Measurements from ENCODE around the gene SLC1A7.

DNA sequence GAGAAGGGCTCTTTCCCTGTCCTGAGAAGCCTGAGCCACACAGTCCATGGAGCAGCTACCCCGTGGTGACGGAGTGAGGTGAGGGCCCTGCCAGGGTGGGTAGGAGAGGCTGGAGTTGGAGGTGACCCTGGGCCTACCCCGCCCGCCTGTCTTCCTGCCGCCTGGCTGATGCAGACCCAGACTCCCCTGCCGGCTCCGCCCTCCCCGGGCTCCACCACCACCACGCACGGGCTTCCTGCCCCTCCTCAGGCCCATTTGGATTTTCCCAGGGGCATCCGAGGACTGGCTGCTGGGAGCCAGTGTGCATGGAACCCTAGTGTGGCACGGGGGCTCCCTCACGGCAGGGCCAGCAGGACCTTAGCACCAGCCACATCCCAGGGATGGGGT is 47.9 kb downstream of the SLC1A7 start:
- TF ChIP-seq TAF1 (IDR thresholded peaks at IDR 0.05; ENCODE audit: low read depth): no peak
- TF ChIP-seq USF1 (IDR thresholded peaks at IDR 0.05): no peak
- TF ChIP-seq YY1 (IDR thresholded peaks at IDR 0.05; ENCODE audit: low read depth): no peak
- TF ChIP-seq EP300 (IDR thresholded peaks at IDR 0.05; ENCODE audit: borderline replicate concordance): no peak
- no peak for TF ChIP-seq RAD21 (IDR thresholded peaks at IDR 0.05; ENCODE audit: low read depth)
- TF ChIP-seq TCF12 (IDR thresholded peaks at IDR 0.05; ENCODE audit: low read depth): no peak
- no peak for TF ChIP-seq TEAD4 (IDR thresholded peaks at IDR 0.05)
- TF ChIP-seq, protein P1, sequence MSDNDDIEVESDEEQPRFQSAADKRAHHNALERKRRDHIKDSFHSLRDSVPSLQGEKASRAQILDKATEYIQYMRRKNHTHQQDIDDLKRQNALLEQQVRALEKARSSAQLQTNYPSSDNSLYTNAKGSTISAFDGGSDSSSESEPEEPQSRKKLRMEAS (IDR thresholded peaks at IDR 0.05): no peak
- TF ChIP-seq FOXM1 (IDR thresholded peaks at IDR 0.05; ENCODE audit: borderline replicate concordance, low read depth): no peak
- TF ChIP-seq, protein P2, sequence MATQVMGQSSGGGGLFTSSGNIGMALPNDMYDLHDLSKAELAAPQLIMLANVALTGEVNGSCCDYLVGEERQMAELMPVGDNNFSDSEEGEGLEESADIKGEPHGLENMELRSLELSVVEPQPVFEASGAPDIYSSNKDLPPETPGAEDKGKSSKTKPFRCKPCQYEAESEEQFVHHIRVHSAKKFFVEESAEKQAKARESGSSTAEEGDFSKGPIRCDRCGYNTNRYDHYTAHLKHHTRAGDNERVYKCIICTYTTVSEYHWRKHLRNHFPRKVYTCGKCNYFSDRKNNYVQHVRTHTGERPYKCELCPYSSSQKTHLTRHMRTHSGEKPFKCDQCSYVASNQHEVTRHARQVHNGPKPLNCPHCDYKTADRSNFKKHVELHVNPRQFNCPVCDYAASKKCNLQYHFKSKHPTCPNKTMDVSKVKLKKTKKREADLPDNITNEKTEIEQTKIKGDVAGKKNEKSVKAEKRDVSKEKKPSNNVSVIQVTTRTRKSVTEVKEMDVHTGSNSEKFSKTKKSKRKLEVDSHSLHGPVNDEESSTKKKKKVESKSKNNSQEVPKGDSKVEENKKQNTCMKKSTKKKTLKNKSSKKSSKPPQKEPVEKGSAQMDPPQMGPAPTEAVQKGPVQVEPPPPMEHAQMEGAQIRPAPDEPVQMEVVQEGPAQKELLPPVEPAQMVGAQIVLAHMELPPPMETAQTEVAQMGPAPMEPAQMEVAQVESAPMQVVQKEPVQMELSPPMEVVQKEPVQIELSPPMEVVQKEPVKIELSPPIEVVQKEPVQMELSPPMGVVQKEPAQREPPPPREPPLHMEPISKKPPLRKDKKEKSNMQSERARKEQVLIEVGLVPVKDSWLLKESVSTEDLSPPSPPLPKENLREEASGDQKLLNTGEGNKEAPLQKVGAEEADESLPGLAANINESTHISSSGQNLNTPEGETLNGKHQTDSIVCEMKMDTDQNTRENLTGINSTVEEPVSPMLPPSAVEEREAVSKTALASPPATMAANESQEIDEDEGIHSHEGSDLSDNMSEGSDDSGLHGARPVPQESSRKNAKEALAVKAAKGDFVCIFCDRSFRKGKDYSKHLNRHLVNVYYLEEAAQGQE (IDR thresholded peaks at IDR 0.05; ENCODE audit: low read depth): no peak
- no peak for TF ChIP-seq CREB1 (IDR thresholded peaks at IDR 0.05; ENCODE audit: low read depth)
- no peak for TF ChIP-seq NFIC (IDR thresholded peaks at IDR 0.05)

Data from Ishikawa (cell line).